GM18909 (cell line): ENCODE data around the gene NACC2.
"Not testable (repeated sequence)": the region's sequence is repeated elsewhere in the genome, so short reads cannot be mapped to it uniquely, and the experiment has no call there.

Experiments
- ATAC-seq: cut with Tn5 transposase; IDR thresholded peaks from one replicate; pipeline ENCODE4 v1.9.1; 2021; ENCODE audit warnings: mild to moderate bottlenecking; ENCODE audit not compliant: unreplicated experiment, poor library complexity

NACC2 gene

DNA sequence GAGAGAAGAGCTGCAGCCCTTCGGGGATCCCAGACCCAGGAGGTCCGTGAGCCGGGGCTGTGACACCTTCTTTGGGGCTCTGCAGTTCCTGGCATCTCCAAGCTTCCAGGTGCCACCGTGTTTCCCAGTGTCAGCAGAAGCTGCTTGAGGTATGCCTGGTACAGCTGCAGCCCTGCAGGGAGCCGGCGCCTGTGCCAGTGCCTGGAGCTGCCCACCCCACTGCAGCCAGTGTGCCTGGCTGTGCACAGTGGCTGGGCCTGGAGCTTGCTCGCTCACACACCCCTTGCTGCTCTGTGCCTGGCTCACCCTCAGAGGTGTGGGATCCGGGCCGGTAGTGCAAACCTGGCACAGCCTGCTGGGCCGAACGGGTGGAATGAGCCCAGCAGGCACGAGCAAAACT is 65.5 kb downstream of the NACC2 start:
- ATAC-seq, result no peak

DNA sequence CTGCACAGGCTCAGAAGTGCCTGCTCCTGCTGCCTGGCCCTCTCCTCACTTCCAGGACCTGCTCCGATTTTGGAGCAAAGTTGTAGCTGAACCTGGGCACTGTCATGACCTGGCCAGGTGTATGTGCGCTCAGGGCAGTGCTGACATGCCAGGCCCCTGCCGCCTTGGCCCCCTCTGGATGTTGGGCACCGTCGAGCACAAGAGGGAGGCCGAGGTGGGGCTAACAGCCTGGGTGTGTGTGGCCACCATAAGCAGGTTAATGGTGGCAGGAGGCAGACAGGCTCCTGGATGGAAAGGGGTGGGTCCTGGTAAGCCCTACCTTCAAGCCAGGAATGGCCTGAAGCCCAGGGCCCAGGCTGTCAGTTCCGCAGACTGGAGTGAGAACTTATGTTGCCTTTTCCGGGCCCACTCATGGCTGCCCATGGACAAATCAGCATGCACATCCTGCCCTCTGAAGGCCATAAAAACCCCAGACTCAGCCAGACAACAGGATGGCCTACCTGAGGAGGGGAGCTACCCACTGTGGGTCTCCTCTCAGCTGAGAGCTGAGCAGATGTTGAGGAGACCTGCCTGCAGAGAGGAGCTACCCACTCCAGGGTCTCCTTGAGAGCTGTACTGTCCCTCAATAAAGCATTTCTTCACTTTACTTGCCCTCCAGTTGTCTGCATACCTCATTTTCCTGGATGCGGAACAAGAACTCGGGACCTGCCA is 66.2 kb downstream of the NACC2 start:
- ATAC-seq, result no peak

DNA sequence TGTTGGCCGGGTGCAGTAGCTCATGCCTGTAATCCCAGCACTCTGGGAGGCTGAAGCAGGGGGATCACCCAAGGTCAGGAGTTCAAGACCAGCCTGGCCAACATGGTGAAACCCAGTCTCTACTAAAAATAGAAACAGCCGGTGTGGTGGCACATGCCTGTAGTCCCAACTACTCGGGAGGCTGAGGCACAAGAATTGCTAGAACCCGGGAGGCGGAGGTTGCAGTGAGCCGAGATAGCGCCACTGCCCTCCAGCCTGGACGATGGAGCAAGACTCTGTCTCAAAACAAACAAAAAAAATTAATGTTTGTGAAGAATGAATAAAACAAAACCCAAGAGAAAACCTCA is 68.2 kb downstream of the NACC2 start:
- not testable (repeated sequence) for ATAC-seq

DNA sequence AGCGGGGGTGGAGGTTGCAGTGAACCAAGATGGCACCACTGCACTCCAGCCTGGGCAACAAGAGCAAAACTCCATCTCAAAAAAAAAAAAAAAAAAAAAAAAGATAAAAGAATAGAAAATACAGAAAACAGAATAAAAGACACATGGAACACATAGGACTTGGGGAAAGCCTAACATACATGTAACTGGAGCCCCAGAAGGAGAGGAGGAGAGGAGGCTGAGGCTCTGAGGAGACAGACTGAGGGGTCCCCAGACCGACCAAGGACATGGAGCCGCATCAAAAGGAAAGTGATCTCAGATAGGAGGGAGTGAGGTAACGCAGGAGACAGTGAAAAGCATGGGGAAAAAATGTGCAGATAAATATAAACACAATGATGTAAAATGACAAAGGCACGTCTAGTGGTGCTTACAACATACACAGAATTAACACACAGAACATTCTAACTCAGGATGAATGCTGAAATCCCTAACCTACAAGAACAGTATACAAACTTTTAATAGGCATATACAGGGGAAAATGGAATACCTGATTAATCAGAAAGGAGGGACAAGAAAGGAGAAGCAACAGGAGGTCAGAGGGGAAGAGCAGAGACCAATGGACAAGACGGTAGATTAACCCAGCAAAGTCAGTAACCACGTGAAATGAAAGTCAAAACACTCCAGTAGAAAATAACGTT is 68.7 kb downstream of the NACC2 start:
- ATAC-seq, result no peak

DNA sequence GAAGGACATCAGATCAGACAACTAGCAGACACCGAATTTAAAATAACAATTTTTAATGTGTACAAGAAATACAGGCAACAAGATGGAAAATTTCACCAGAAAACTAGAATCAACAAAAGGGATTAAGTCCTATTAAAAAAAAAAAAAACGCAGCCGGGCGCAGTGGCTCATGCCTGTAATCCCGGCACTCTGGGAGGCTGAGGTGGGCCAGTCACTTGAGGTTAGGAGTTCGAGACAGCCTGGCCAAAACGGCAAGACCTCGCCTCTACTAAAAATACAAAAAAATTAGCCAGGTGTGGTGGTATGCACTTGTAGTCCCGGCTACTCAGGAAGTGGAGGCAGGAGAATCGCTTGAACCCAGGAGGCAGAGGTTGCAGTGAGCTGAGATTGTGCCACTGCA is 69.6 kb downstream of the NACC2 start:
- no peak for ATAC-seq

DNA sequence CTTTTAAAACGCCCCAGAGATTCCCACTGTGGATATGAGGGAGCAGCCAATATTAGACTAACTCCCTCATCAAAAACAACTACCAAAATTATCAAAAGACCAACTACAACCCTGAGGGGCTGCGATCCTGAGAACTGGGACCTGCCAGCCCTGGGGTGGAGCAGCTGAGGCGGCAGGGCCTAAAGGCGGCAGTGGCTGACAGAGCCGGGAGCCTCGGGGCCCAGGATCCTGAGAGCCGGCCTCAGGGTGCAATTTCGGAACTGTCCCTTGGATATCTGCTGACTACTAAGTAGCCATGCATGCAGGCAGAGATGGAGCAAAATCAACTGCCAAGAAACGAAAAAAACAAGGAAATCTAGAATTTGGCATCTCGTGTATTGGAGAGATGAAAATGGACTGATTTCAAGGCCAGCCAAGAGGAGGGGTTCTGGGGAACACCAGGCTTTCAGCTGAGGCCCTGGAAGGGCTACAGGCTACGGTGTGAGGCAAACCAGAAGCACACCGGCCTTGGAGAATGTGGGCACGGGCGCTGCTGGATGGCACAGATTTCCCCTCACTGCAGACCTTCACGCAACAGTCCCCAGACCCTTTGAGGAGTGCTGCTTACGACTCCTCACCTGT is 70.3 kb downstream of the NACC2 start:
- ATAC-seq, result no peak

DNA sequence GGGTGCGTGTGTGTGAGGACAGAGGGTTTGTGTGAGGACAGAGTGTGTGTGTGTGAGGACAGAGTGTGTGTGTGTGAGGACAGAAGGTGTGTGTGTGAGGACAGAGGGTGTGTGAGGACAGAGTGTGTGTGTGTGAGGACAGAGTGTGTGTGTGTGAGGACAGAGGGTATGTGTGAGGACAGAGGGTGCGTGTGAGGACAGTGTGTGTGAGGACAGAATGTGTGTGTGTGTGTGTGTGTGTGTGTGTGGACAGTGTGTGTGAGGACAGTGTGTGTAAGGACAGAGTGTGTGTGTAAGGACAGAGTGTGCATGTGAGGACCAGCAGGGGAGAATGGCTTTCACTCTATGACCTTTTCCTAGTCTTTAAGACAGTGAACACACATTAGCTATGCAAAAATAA is 70.8 kb downstream of the NACC2 start:
- no peak for ATAC-seq

DNA sequence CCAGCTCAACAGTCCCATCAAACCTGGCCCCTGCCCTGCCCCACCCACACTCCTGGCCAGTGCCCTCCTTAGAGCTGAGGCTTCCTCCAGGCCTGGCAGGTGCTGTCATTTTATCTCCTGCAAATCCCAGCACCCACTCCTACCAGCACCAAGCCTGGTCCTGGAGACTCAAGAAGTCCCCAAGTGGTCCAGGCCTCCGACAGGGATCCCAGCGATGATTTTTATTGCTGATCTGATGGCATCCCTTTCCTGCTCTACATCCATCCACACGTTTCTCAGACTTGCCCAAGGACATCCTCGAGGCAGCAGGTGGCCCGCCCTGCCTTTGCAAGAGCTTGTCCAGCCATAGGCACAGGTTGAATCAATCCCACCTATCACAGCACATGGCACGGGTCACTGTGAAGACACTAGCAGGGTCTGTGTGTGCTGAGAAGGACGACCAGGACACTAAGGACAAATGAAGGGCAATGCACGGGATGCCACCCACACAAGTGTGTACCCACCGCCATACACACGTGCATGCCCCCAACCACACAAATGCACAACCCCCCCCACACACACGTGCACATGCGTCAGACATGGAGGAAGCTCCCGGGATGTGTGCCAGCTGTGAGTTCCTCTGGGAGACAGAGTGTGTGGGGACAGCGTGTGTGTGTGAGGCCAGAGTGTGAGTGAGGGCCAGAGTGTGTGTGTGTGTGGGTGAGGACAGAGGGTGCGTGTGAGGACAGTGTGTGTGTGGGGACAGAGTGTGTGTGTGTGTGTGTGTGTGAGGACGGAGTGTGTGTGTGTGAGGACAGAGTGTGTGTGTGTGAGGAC is 71.5 kb downstream of the NACC2 start:
- no peak for ATAC-seq

DNA sequence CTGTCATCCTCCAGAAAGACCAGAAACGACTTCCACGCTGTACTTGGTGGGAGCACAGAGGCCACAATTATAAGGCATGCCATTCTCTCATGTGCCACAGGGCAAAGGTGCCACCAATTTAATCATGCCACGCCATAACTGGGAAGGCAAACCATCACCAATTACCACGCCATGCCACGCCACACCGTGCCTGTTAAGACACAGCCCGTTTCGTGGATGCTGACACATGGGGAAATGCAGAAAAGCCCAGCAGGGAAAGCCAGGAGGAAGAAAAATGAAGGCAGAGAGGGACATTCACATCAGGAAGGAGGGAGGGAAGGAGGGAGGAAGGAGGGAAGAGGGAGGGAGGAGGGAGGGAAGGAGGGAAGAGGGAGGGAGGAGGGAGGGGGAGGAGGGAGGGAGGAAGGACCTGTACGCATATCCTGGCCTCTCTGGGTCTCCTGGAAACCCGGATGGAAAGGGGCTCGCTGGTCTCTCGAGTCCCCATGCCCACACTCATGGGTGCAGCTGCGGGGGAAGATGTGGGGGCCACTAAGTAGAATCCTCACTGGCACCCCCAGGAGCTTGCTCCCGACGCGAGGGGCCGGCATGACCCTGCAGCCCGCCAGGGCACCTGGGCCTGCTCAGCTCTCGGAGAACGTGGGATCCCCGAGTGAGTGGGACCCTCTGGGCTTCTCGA is 72.2 kb downstream of the NACC2 start:
- ATAC-seq, result no peak

DNA sequence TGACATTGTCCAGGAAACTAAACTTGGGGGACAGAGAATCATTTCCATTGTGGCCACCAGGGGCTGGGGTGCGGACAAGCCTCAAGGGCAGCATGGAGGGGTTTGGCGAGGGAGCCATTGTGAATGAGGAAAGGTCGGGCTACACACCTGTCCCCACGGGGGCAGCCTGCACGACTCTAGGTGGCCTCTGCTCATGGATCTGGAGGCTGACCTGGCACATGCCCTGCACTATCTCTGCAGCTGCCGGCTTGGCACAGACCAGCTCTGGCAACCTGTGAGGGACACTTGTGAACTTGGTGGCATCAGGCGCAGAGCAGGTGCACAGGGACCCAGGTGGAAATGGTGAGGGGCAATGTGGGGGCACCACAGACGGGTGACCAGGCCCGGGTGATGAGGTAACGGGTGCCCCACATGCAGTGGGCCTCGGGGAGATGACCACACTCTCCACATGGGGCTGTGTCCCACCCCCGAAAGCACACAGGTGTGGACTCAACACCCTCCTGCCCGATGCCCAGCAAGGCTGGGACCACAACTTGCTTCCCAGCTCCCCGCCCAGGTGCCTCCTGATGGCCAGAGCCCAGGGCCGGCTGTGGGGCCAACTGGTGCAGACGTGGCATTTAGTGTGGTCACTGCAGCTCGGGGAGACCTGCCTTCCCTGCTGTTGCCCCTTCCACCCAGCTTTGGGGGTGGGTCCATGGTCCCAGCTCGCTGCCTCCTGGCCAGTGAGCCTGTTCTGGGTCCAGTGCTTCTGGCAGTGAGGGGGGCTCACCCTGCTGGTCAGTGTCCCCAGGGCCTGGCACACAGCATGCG is 73.0 kb downstream of the NACC2 start:
- ATAC-seq, result no peak

DNA sequence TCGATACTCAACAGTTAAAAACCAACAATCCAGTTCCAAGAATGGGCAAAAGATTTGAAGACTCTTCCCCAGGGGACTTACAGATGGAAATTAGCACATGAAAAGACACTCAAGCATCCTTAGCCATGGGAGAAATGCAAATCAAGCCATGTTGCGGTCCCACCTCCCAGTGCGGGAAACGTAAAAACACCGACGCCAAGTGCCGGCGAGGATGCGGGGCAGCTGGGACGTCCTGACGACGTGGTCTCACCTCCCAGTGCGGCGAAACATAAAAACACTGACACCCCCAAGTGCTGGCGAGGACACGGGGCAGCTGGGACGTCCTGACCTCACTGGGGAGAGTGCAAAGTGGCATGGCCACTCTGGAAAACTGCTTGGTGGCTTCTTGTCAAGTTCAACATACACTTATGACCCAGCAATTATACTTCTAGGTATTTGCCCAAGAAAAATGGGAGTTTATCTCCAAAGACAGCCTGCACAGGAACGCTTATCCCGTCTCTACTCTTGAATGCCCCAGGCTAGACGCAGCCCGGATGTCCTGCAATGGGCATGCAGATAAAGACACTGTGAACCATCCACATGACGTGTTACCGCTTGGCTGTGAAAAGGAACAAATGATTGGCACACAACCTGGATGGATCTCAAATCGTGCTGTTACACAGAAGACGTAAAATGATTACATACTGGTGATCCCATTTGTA is 73.8 kb downstream of the NACC2 start:
- ATAC-seq, result no peak

DNA sequence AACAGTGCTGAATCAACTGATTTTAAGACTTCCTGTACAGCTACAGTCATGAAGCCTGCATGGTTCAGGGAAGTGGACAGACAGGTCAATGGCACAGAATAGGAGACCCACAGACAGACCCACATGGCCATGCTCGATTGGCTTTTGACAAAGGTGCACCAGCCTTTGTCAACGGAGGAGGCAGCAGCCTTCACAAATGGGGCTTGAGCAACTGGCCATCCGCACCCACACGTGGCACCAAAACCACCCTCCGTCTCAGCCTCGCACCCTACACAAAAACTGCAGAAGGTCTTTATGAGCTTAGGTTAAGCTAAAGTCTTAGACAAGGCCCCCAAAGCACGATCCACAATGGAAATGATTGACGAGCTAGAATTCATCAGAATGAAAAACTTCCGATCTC is 74.4 kb downstream of the NACC2 start:
- no peak for ATAC-seq

DNA sequence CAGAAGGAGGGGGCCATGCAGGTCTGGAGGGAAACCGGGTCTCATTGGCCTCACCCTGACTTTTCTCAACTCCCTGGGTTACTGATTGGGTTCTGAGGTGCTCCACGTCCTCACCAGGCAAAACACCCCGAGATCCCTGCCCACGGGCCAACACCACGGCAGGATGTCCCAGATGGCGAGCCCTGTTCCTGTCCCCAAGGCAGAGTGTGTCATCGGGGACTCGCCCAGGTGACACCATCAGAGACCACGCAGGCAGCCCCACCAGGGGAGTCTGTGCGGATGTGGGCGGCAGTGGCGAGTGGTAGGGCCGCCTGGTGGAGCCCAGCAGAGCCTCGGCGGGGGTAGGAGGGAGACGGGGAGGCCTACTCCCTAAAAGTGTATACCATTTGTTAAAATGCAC is 74.9 kb downstream of the NACC2 start:
- no peak for ATAC-seq

DNA sequence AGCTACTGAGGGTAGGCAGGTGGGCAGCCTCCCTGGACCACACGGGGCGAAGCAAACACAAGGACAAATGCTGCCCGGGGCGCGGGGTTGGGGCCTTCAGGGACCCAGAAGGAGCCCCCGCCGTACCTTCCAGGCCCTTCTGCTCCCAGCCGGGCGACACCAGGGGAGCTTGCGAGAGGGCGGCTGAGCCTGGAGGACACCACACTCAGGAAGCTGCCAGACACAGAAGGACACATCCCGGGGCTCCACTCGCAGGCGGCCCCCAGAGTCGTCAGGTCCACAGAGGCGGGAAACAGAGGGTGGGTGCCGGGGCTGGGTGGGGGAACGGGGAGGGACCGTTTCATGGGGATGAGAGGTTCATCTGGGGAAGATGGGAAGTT is 75.4 kb downstream of the NACC2 start:
- no peak for ATAC-seq

DNA sequence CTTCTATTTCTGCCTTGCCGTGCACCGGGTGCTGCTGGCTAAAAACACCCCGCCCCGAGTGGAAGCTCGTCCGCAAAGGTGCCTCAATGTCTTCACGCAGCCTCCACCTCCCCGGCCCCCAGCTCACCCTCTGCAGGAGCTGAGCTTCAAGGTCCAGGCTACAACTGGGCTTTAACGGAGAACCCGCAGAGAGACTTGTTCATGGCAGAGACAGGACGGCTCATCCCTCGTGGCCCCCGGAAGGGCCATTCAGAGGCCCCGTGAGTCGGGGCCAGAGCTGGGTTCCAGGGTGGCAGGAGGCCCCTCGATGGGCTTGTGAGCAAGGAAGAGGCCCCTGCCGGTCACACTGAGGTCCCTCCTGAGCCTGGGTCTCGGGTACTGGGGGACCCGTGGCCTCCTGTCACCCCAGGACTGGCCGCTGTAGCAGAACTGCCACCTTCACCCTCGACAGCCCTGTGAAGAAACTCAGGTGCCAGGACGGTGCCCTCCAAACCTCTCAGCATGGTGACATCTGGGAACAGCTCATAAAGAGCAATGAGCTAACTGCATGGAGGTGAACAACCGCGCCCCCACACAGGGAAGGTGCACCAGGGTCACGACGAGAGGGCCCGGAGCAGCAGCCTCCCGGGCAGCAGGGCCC is 75.9 kb downstream of the NACC2 start:
- no peak for ATAC-seq

DNA sequence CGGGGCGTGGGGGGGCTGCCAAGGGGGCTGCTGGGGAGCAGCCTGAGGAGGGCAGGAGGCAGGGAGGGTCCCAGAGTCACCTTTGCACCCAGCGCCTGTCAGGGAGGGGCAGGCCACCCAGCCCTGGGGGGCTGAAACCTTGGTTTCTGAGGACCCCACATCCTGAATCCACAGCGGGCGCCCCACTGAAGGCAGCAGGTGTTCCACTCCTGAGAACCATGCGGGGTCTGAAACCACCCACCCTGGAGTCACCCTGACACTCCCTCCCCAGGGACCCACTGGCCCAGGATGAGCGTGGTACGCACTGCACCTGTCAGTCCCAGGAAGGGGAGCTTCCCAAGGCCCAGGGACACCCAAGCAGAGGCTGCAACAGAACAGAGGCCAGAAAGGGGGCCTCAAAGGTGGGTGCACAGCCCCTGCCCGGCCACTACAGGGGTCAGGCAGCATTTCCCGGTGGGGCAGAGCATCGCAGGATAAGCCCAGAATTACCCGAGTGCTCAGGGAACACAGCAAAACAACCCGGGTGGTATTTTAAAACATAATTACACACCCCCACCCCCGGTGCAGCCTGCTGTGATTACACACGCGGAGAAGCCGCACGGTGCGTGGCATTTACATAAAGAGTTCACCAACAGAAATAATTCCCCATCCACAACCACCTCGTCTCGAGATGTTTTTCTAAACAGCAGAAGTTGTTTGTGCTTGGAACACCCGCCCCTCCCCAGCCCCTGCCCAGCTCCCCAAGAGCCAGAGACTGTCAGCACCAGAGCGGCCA is 76.6 kb downstream of the NACC2 start:
- ATAC-seq, result no peak

DNA sequence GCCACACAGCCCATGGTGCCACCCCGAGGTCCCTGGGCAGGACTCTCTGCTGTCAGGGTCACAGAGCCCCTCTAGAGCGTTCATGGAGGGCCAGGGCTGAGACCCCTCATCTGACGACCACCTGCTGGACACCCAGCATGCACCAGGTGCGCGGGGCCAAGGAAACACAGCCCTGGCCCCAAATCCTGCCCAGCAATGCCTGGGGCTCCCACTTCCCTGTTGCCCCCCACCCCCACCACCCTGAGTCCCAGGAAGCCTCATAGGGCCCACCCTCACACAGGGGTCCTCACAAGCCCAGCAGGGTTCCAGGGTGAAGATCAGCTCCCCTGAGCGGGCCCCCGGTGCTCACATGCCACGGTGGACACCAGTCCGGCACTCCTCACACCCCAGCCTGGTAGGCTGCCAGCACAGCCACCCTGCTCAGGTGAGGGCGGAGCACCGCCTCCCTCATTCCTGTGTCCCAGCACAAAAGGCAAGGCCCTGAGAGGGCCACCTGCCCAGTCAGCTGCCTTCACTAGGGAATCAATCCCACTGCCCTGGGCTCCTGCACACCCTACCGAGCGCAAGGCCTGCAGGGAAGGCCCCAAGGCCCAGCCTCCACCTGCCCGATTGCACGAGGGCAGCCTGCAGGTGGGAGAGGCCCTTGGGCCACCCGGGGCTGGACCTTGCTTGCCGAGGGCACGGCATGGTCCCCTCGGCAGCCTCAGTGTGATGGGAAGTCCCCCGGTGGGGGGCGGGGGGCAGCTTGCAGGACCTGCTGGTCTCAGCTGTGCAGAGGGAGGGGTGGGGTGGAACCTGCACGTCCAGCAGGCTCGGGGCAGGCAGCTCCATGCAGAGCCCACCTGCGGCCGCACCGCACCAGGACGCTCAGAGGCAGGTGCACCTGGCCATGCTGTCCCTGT is 77.5 kb downstream of the NACC2 start:
- ATAC-seq, result no peak
